ENCODE results near the gene ABHD12.

- TF ChIP-seq, protein P1, sequence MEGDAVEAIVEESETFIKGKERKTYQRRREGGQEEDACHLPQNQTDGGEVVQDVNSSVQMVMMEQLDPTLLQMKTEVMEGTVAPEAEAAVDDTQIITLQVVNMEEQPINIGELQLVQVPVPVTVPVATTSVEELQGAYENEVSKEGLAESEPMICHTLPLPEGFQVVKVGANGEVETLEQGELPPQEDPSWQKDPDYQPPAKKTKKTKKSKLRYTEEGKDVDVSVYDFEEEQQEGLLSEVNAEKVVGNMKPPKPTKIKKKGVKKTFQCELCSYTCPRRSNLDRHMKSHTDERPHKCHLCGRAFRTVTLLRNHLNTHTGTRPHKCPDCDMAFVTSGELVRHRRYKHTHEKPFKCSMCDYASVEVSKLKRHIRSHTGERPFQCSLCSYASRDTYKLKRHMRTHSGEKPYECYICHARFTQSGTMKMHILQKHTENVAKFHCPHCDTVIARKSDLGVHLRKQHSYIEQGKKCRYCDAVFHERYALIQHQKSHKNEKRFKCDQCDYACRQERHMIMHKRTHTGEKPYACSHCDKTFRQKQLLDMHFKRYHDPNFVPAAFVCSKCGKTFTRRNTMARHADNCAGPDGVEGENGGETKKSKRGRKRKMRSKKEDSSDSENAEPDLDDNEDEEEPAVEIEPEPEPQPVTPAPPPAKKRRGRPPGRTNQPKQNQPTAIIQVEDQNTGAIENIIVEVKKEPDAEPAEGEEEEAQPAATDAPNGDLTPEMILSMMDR (IDR thresholded peaks at IDR 0.05), result no peak
- TF ChIP-seq EZH2 (IDR thresholded peaks at IDR 0.05; ENCODE audit: borderline replicate concordance, insufficient read depth, low read depth, low read length, poor library complexity, severe bottlenecking), result no peak
These were observed 136.1 kb downstream of the ABHD12 start for GRCh38 chr20:25254571-25254970.
